22Rv1 (cell line): ENCODE measurements around the gene STK32A.

ENCODE experiments used
- CTCF ChIP-seq: fragments of 450-650 bp; IDR thresholded peaks from 2 replicates; pipeline ENCODE4 v1.5.1; 2017; ENCODE audit warnings: mild to moderate bottlenecking
- ZFX ChIP-seq: fragments of 450-650 bp; IDR thresholded peaks from 2 replicates; pipeline ENCODE4 v1.6.1; 2017; ENCODE audit warnings: antibody characterized with exemption, borderline replicate concordance

DNA sequence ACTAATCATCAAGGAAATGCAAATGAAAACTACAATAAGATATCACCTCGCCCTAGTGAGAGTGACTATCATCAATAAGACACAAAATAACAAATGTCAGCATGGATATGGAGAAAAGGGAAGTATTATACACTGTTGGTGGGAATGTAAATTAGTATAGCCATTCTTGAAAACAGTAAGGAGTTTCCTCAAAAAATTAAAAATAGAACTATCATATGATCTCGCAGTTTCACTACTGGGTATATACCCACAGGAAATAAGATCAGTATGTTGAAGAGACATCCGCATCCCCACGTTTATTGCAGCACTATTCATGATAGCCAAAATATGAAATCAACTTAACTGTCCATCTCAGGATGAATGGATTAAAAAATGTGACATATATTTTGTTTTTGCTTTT lies 31.6 kb upstream of the STK32A start:
- TF ChIP-seq CTCF: no peak
- TF ChIP-seq ZFX: no peak
